ENCODE results near the gene COL25A1.

The COL25A1 gene

GRCh38 chr4:108890484-108890881, 412.0 kb downstream of the COL25A1 start:
- H3K9me3 ChIP-seq (ENCODE audit: control insufficient read depth in 1 of 2, low read length in 2 of 2) = no peaks in the 10 kb centered on the region
- no peaks in the 10 kb centered on the region for H3K27me3 ChIP-seq (ENCODE audit: control insufficient read depth in 1 of 2, insufficient read depth in 2 of 2, low read length in 2 of 2)
- H3K27ac ChIP-seq (ENCODE audit: low read depth, low read length) = no peak overlapping the region
- no peaks in the 10 kb centered on the region for H3K36me3 ChIP-seq (ENCODE audit: control insufficient read depth in 1 of 2, insufficient read depth in 2 of 2, low read length in 2 of 2)
- peaks cover 0 to 4% of the 10 kb centered on the region in 2 donors for H3K4me1 ChIP-seq (ENCODE audit: control insufficient read depth in 1 of 2, insufficient read depth in 2 of 2, low read length in 2 of 2)
- no peak overlapping the region for H3K4me3 ChIP-seq (ENCODE audit: low read depth in 1 of 2, low read length in 2 of 2)
- no peak overlapping the region for H3K9ac ChIP-seq (ENCODE audit: low read depth in 1 of 2, low read length in 2 of 2)

- H3K27me3 ChIP-seq (ENCODE audit: control insufficient read depth in 1 of 2, insufficient read depth in 2 of 2, low read length in 2 of 2) = no peaks in the 10 kb centered on the region
- no peak overlapping the region for H3K27ac ChIP-seq (ENCODE audit: low read depth, low read length)
- H3K9me3 ChIP-seq (ENCODE audit: control insufficient read depth in 1 of 2, low read length in 2 of 2) = no peaks in the 10 kb centered on the region
- H3K4me1 ChIP-seq (ENCODE audit: control insufficient read depth in 1 of 2, insufficient read depth in 2 of 2, low read length in 2 of 2) = peaks cover 0 to 4% of the 10 kb centered on the region in 2 donors
- H3K36me3 ChIP-seq (ENCODE audit: control insufficient read depth in 1 of 2, insufficient read depth in 2 of 2, low read length in 2 of 2) = no peaks in the 10 kb centered on the region
- no peak overlapping the region for H3K4me3 ChIP-seq (ENCODE audit: low read depth in 1 of 2, low read length in 2 of 2)
- H3K9ac ChIP-seq (ENCODE audit: low read depth in 1 of 2, low read length in 2 of 2) = no peak overlapping the region
These were observed 412.6 kb downstream of the COL25A1 start for GRCh38 chr4:108889696-108890483.

GRCh38 chr4:108888769-108889168, 413.7 kb downstream of the COL25A1 start:
- Histone ChIP-seq H3K4me3 (ENCODE audit: low read depth in 1 of 2, low read length in 2 of 2) (no peak overlapping the region), H3K36me3 (ENCODE audit: control insufficient read depth in 1 of 2, insufficient read depth in 2 of 2, low read length in 2 of 2) (no peaks in the 10 kb centered on the region), H3K27me3 (ENCODE audit: control insufficient read depth in 1 of 2, insufficient read depth in 2 of 2, low read length in 2 of 2) (no peaks in the 10 kb centered on the region), H3K9ac (ENCODE audit: low read depth in 1 of 2, low read length in 2 of 2) (no peak overlapping the region), H3K4me1 (ENCODE audit: control insufficient read depth in 1 of 2, insufficient read depth in 2 of 2, low read length in 2 of 2) (peaks cover 0 to 4% of the 10 kb centered on the region in 2 donors), H3K9me3 (ENCODE audit: control insufficient read depth in 1 of 2, low read length in 2 of 2) (no peaks in the 10 kb centered on the region), H3K27ac (ENCODE audit: low read depth, low read length) (no peak overlapping the region)

- peaks cover 0 to 4% of the 10 kb centered on the region in 2 donors for H3K4me1 ChIP-seq (ENCODE audit: control insufficient read depth in 1 of 2, insufficient read depth in 2 of 2, low read length in 2 of 2)
- no peak overlapping the region for H3K27ac ChIP-seq (ENCODE audit: low read depth, low read length)
- no peak overlapping the region for H3K9ac ChIP-seq (ENCODE audit: low read depth in 1 of 2, low read length in 2 of 2)
- H3K9me3 ChIP-seq (ENCODE audit: control insufficient read depth in 1 of 2, low read length in 2 of 2) = no peaks in the 10 kb centered on the region
- H3K4me3 ChIP-seq (ENCODE audit: low read depth in 1 of 2, low read length in 2 of 2) = no peak overlapping the region
- no peaks in the 10 kb centered on the region for H3K36me3 ChIP-seq (ENCODE audit: control insufficient read depth in 1 of 2, insufficient read depth in 2 of 2, low read length in 2 of 2)
- no peaks in the 10 kb centered on the region for H3K27me3 ChIP-seq (ENCODE audit: control insufficient read depth in 1 of 2, insufficient read depth in 2 of 2, low read length in 2 of 2)
These were observed 415.4 kb downstream of the COL25A1 start for GRCh38 chr4:108887034-108887433.

- Histone ChIP-seq H3K9ac (ENCODE audit: low read depth in 1 of 2, low read length in 2 of 2) (no peak overlapping the region), H3K9me3 (ENCODE audit: control insufficient read depth in 1 of 2, low read length in 2 of 2) (no peaks in the 10 kb centered on the region), H3K27ac (ENCODE audit: low read depth, low read length) (no peak overlapping the region), H3K4me3 (ENCODE audit: low read depth in 1 of 2, low read length in 2 of 2) (no peak overlapping the region), H3K27me3 (ENCODE audit: control insufficient read depth in 1 of 2, insufficient read depth in 2 of 2, low read length in 2 of 2) (no peaks in the 10 kb centered on the region), H3K36me3 (ENCODE audit: control insufficient read depth in 1 of 2, insufficient read depth in 2 of 2, low read length in 2 of 2) (no peaks in the 10 kb centered on the region), H3K4me1 (ENCODE audit: control insufficient read depth in 1 of 2, insufficient read depth in 2 of 2, low read length in 2 of 2) (peaks cover 0 to 4% of the 10 kb centered on the region in 2 donors)
These were observed 417.2 kb downstream of the COL25A1 start for GRCh38 chr4:108885211-108885610.

GRCh38 chr4:108884596-108884995, 417.9 kb downstream of the COL25A1 start:
- no peak overlapping the region for H3K4me3 ChIP-seq (ENCODE audit: low read depth in 1 of 2, low read length in 2 of 2)

GRCh38 chr4:108881986-108882385, 420.5 kb downstream of the COL25A1 start:
- H3K9me3 ChIP-seq (ENCODE audit: control insufficient read depth in 1 of 2, low read length in 2 of 2) = no peaks in the 10 kb centered on the region
- no peaks in the 10 kb centered on the region for H3K36me3 ChIP-seq (ENCODE audit: control insufficient read depth in 1 of 2, insufficient read depth in 2 of 2, low read length in 2 of 2)
- H3K4me3 ChIP-seq (ENCODE audit: low read depth in 1 of 2, low read length in 2 of 2) = no peak overlapping the region
- H3K27ac ChIP-seq (ENCODE audit: low read depth, low read length) = no peak overlapping the region
- H3K4me1 ChIP-seq (ENCODE audit: control insufficient read depth in 1 of 2, insufficient read depth in 2 of 2, low read length in 2 of 2) = no peaks in the 10 kb centered on the region
- H3K9ac ChIP-seq (ENCODE audit: low read depth in 1 of 2, low read length in 2 of 2) = no peak overlapping the region
- H3K27me3 ChIP-seq (ENCODE audit: control insufficient read depth in 1 of 2, insufficient read depth in 2 of 2, low read length in 2 of 2) = no peaks in the 10 kb centered on the region

More at GRCh38 chr4:108884596-108884995, 417.9 kb downstream of the COL25A1 start:
- Histone ChIP-seq H3K36me3 (ENCODE audit: control insufficient read depth in 1 of 2, insufficient read depth in 2 of 2, low read length in 2 of 2) (no peaks in the 10 kb centered on the region), H3K4me1 (ENCODE audit: control insufficient read depth in 1 of 2, insufficient read depth in 2 of 2, low read length in 2 of 2) (no peaks in the 10 kb centered on the region), H3K9me3 (ENCODE audit: control insufficient read depth in 1 of 2, low read length in 2 of 2) (no peaks in the 10 kb centered on the region), H3K9ac (ENCODE audit: low read depth in 1 of 2, low read length in 2 of 2) (no peak overlapping the region), H3K27ac (ENCODE audit: low read depth, low read length) (no peak overlapping the region), H3K27me3 (ENCODE audit: control insufficient read depth in 1 of 2, insufficient read depth in 2 of 2, low read length in 2 of 2) (no peaks in the 10 kb centered on the region)

GRCh38 chr4:108881190-108881589, 421.3 kb downstream of the COL25A1 start:
- H3K36me3 ChIP-seq (ENCODE audit: control insufficient read depth in 1 of 2, insufficient read depth in 2 of 2, low read length in 2 of 2) = no peaks in the 10 kb centered on the region
- H3K27ac ChIP-seq (ENCODE audit: low read depth, low read length) = no peak overlapping the region
- no peak overlapping the region for H3K4me3 ChIP-seq (ENCODE audit: low read depth in 1 of 2, low read length in 2 of 2)
- no peaks in the 10 kb centered on the region for H3K4me1 ChIP-seq (ENCODE audit: control insufficient read depth in 1 of 2, insufficient read depth in 2 of 2, low read length in 2 of 2)
- no peak overlapping the region for H3K9ac ChIP-seq (ENCODE audit: low read depth in 1 of 2, low read length in 2 of 2)
- no peaks in the 10 kb centered on the region for H3K27me3 ChIP-seq (ENCODE audit: control insufficient read depth in 1 of 2, insufficient read depth in 2 of 2, low read length in 2 of 2)
- no peaks in the 10 kb centered on the region for H3K9me3 ChIP-seq (ENCODE audit: control insufficient read depth in 1 of 2, low read length in 2 of 2)

GRCh38 chr4:108878806-108879205, 423.7 kb downstream of the COL25A1 start:
- H3K9me3 ChIP-seq (ENCODE audit: control insufficient read depth in 1 of 2, low read length in 2 of 2) = no peaks in the 10 kb centered on the region
- no peak overlapping the region for H3K27ac ChIP-seq (ENCODE audit: low read depth, low read length)
- H3K36me3 ChIP-seq (ENCODE audit: control insufficient read depth in 1 of 2, insufficient read depth in 2 of 2, low read length in 2 of 2) = no peaks in the 10 kb centered on the region
- H3K9ac ChIP-seq (ENCODE audit: low read depth in 1 of 2, low read length in 2 of 2) = no peak overlapping the region
- H3K27me3 ChIP-seq (ENCODE audit: control insufficient read depth in 1 of 2, insufficient read depth in 2 of 2, low read length in 2 of 2) = no peaks in the 10 kb centered on the region
- H3K4me3 ChIP-seq (ENCODE audit: low read depth in 1 of 2, low read length in 2 of 2) = no peak overlapping the region
- no peaks in the 10 kb centered on the region for H3K4me1 ChIP-seq (ENCODE audit: control insufficient read depth in 1 of 2, insufficient read depth in 2 of 2, low read length in 2 of 2)

- Histone ChIP-seq H3K4me3 (ENCODE audit: low read depth in 1 of 2, low read length in 2 of 2) (no peak overlapping the region), H3K36me3 (ENCODE audit: control insufficient read depth in 1 of 2, insufficient read depth in 2 of 2, low read length in 2 of 2) (no peaks in the 10 kb centered on the region), H3K27me3 (ENCODE audit: control insufficient read depth in 1 of 2, insufficient read depth in 2 of 2, low read length in 2 of 2) (no peaks in the 10 kb centered on the region), H3K9me3 (ENCODE audit: control insufficient read depth in 1 of 2, low read length in 2 of 2) (no peaks in the 10 kb centered on the region), H3K4me1 (ENCODE audit: control insufficient read depth in 1 of 2, insufficient read depth in 2 of 2, low read length in 2 of 2) (no peaks in the 10 kb centered on the region), H3K9ac (ENCODE audit: low read depth in 1 of 2, low read length in 2 of 2) (no peak overlapping the region), H3K27ac (ENCODE audit: low read depth, low read length) (no peak overlapping the region)
These were observed 424.6 kb downstream of the COL25A1 start for GRCh38 chr4:108877821-108878220.
